ENCODE data around the gene SLC25A21. TPM values are rescaled to one million over a fixed set of nuclear protein-coding genes. Genes with fewer than 3 reads are reported as not detected.

SLC25A21 gene
- total RNA-seq, 1 donor from 2014 or later: 2.3 TPM

GRCh38 chr14:36856095-36856878 is 316.1 kb downstream of the SLC25A21 start:
- no peaks in the 10 kb centered on the region for H3K9me3 Mint-ChIP-seq
- H3K27me3 Mint-ChIP-seq (ENCODE audit: low read depth): peaks cover 6% of the 10 kb centered on the region
- no peak overlapping the region for H3K27ac Mint-ChIP-seq
- no peak overlapping the region for H3K4me3 Mint-ChIP-seq
- no peak for TF ChIP-seq CTCF (IDR thresholded peaks at IDR 0.05; ENCODE audit: unreplicated experiment)
- no peak for DNase-seq (ENCODE audit: low spot score in 2 of 2, unreplicated experiment in 2 of 2)
- no peaks in the 10 kb centered on the region for H3K36me3 Mint-ChIP-seq
- H3K4me1 Mint-ChIP-seq: no peaks in the 10 kb centered on the region

GRCh38 chr14:36855396-36855795 is 317.0 kb downstream of the SLC25A21 start:
- H3K9me3 Mint-ChIP-seq: no peaks in the 10 kb centered on the region
- no peak overlapping the region for H3K4me3 Mint-ChIP-seq

GRCh38 chr14:36852981-36853691 is 319.3 kb downstream of the SLC25A21 start:
- no peak for TF ChIP-seq CTCF (IDR thresholded peaks at IDR 0.05; ENCODE audit: unreplicated experiment)
- Mint-ChIP-seq H3K4me3 (no peak overlapping the region), H3K27me3 (ENCODE audit: low read depth) (peaks cover 15% of the 10 kb centered on the region), H3K4me1 (no peaks in the 10 kb centered on the region), H3K36me3 (no peaks in the 10 kb centered on the region), H3K9me3 (no peaks in the 10 kb centered on the region), H3K27ac (no peak overlapping the region)
- no peak for DNase-seq (ENCODE audit: low spot score in 2 of 2, unreplicated experiment in 2 of 2)

More at GRCh38 chr14:36855396-36855795, 317.0 kb downstream of the SLC25A21 start:
- Mint-ChIP-seq H3K4me1 (no peaks in the 10 kb centered on the region), H3K36me3 (no peaks in the 10 kb centered on the region), H3K27ac (no peak overlapping the region), H3K27me3 (ENCODE audit: low read depth) (peaks cover 15% of the 10 kb centered on the region)
- no peak for DNase-seq (ENCODE audit: low spot score in 2 of 2, unreplicated experiment in 2 of 2)
- no peak for TF ChIP-seq CTCF (IDR thresholded peaks at IDR 0.05; ENCODE audit: unreplicated experiment)

- TF ChIP-seq CTCF (IDR thresholded peaks at IDR 0.05; ENCODE audit: unreplicated experiment): no peak
- Mint-ChIP-seq H3K4me1 (peaks cover 4% of the 10 kb centered on the region), H3K36me3 (no peaks in the 10 kb centered on the region), H3K4me3 (no peak overlapping the region), H3K27me3 (ENCODE audit: low read depth) (peaks cover 24% of the 10 kb centered on the region), H3K27ac (no peak overlapping the region), H3K9me3 (no peaks in the 10 kb centered on the region)
- no peak for DNase-seq (ENCODE audit: low spot score in 2 of 2, unreplicated experiment in 2 of 2)
Observed at GRCh38 chr14:36848213-36848612, 324.2 kb downstream of the SLC25A21 start.

- TF ChIP-seq CTCF (IDR thresholded peaks at IDR 0.05; ENCODE audit: unreplicated experiment): no peak
- no peaks in the 10 kb centered on the region for H3K36me3 Mint-ChIP-seq
- peaks cover 4% of the 10 kb centered on the region for H3K4me1 Mint-ChIP-seq
- peaks cover 24% of the 10 kb centered on the region for H3K27me3 Mint-ChIP-seq (ENCODE audit: low read depth)
- no peak for DNase-seq (ENCODE audit: low spot score in 2 of 2, unreplicated experiment in 2 of 2)
- no peak overlapping the region for H3K4me3 Mint-ChIP-seq
- H3K27ac Mint-ChIP-seq: no peak overlapping the region
- H3K9me3 Mint-ChIP-seq: no peaks in the 10 kb centered on the region
Observed at GRCh38 chr14:36847366-36847765, 325.0 kb downstream of the SLC25A21 start.
